ENCODE measurements around the gene FGD5.
A peak's percentile ranks its signal among the peaks of the same experiment; 100 is the strongest.

FGD5 gene

DNA sequence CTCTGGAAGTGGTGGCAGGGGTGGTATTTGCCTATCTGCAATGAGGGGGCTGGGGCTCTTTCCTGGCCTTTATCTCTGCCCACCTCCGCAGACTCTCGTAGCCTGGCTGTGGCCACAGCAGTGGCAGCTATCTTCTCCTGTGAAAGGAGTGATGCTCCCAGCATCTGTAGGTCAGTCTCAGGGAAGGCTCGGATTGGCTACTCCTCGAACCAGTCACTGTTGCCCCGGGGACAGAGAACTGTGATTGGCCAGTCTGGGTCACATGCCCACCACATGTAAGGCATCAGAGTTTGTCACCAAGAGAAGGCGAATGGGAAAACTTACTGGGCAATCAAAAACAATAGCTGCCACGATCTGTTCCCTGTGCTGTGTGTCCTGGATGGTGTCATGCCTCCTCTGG, 30.1 kb upstream of the FGD5 start:
- no peak for DNase-seq (ENCODE audit: low read depth)

DNA sequence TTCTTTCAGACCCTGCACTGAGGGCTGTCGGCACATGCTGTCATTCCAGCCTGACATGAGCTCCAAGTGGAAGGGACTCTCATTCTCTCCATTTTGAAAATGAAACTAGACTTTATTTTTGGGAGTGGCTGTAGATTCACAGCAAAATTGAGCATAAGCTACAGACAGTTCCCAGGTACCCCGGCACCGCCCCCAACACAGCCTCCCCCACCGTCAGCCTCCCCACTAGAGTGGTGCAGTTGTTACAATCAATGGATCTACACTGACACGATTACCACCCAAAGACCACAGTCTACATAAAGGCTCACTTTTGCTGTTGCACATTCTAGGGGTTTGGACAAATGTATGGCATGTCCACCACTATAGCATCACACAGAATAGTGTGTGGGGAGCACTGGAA, 29.5 kb upstream of the FGD5 start:
- no peak for DNase-seq (ENCODE audit: low read depth)

DNA sequence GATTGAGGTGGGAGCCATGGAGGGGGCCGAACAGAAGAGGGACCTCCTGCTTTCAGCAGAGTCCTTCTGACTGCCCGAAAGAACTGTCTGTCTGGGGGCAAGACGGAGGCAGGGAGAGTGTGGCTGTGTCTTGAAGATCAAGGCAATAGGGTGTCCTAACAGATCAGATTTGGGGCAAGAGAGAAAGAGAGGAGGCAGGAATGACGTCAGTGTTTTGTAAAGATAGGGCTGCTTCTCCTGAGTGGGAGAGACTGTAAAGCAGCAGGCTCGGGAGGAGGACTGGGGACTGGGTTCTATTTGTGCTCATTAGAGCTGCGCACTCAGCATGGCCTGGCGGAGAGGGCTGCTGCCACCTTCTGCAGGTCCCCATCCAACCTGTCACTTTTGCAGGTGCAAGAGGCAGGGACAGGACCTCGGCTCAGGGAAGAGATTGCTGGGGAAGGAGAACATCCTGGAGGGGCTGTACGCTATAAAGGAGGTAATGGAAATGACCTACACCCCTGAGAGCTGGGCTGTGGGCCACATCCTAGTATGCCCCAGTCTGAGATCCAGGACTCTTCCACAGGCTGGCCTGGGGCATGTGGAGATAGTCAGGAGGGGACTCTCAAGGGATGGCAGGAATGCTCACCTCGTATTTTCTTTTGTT, 29.0 kb upstream of the FGD5 start:
- DNase-seq (ENCODE audit: low read depth) = no peak

DNA sequence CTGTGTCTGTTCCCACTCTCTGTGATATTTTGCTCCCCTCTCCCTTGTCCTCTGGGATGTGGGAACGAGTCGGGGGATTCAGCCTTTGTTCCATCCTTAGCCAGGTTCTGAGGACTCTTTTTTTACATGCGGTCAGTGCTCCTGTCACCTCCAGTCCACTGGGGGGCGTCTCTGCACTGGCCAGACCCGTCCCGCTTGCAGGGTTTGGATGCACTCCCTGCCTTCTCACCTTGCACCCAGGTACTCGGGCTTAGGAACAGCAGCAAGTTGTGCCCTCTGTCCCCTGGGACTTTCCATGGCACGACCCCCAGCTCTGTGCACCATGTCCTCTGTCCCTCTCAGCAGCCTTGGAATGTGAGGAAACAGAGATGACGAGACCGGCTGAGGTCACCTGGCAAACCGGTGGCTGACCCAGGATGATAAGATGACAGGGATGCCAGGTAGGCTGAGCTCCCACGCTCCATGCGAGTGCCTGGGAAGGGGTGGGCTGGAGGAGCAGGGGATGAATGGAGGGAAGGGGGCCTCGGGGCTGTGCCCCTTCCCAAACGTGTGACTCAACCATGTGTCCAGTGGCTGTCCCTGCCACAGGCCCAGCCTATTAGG, 27.3 kb upstream of the FGD5 start:
- DNase-seq (ENCODE audit: low read depth) = peak; percentile 47

DNA sequence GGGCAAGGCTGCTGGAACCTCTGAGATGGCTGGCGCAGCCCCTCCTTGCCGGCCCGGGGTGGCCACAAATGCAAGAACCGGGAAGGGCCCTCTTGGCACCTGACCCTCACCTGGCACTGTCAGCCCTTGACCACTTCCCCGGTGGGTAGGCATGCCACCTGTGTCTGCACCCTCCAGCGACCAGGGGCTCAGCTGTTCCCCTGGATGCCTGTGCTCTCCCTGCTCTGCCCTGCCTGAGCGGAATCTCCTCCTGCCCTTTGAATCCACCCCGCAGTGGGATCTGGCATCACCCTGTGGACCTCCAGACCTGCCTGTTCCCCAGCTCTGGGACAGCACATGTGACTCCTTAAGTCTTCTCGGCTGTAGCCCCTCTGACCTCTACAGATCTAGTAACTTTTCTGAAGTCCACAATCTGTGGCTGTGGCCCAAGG, 26.1 kb upstream of the FGD5 start:
- no peak for DNase-seq (ENCODE audit: low read depth)

DNA sequence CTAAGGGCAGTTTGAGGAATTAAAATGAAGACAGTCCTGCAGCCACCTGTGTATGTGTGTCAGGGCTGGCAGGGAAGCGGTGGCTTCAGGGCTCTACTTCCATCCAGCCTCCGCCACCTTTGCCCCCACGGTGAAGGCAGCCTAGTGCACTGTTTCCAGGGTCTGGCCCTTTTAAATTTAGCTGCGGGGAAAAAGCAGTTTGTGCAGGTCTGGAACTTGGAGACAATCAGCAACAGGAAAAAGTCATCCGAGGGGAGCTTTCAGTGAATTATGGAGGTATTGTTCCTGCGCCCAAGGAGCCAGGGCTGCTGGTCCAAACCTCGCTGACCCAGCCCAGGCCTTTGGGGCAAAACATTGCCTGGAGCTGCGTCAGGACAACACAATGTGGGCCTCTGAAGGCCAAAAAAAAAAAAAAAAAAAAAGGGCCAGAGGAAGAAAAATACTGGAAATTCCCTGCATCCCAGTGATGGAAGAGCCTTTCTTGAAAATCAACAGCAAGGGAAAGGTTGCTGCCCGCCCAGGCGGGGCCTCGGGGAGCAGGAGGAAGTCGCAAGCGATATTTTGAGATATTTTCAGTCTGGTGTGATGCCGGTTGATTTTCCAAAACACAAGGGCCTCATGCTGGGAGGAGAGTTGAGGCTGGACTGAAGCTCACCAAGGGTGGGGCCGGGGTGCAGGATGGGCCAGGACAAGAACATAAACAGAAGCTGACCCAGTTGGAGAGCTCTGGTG, 25.5 kb upstream of the FGD5 start:
- DNase-seq (ENCODE audit: low read depth) = no peak

DNA sequence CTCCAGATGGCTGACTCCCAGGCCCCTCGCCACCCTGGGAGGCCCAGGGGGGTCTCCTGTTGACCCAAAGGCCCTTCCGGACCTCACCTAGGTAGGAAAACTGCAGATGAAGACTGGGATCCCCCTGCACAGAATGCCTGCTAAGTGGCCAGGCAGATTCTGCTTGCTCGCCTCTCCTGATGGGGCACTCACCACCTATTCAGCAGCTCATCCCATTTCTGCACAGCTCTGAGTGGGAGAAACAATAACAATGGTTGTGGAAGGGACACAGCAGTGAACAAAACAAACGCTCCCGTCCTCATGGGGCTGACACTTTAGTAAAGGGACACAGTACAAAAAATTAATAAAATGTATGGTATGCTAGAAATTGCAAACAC, 24.9 kb upstream of the FGD5 start:
- no peak for DNase-seq (ENCODE audit: low read depth)

DNA sequence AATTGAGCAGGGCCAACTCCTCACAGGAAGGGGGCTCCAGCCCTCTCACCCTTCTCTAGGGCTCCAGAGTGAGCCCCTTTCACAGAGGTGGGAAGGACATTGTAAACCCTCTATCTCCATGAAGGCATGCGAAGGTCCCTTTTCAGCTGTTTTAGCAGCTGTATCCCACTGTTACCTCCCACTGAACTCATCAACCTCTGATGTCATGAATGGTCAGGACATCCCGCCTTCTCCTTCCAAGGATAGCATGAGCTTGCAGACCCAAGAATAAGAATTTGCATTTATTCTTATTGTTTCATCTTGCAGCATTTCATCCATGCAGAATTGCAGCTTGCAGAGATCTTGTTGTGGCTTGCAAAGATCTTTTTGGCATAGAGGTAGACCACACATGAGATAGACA, 24.3 kb upstream of the FGD5 start:
- DNase-seq (ENCODE audit: low read depth) = no peak

DNA sequence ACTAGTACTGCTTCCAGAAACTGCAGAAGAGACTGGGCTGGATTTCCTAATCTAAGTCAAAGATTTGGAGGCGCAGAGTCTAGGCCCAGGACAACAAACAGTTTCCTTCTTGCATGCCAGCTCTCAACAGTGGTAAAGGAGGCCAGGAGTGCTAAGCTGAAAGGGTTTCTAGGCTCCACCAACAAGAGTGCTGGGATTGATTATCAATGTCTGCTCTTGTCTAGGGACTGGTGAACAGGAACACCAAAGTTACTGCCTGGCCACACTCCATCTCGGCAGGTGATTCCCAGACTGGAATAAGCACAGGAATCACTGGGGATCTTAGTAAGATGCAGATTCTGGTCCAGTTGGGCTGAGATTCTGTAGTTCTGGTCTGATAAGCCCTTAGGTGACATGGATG, 22.8 kb upstream of the FGD5 start:
- DNase-seq (ENCODE audit: low read depth) = no peak

DNA sequence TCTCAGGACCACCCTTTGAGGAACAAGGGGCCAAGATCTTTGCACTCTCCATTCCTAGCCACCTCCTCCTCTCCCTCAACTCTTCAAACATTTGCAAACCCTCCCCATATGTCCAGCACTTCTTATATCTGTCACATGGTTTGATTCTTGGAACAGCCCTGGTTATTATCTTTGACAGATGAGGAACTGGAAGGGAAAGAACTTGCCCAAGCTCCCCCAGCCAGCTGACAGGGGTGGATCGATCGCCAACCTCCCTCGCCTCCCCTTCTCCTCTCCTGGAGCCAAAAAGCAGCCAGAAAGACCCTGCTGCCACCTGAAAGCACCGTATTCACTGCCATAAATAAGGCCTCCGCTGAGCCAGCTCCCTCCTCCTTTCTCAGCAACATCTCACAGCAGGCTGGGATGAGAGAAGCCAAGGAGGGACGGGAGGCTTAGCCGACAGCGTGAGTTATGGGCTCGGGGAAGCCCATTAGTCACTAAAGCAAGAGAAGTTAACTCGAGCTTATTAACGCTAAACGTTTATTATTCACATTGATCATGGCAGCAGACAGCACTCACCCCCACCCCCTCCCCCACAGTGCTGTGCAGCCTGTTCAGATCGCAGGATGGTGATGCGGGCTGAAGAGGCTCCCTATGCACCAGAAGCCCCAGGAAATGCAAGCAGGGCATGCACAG, 22.2 kb upstream of the FGD5 start:
- no peak for DNase-seq (ENCODE audit: low read depth)

DNA sequence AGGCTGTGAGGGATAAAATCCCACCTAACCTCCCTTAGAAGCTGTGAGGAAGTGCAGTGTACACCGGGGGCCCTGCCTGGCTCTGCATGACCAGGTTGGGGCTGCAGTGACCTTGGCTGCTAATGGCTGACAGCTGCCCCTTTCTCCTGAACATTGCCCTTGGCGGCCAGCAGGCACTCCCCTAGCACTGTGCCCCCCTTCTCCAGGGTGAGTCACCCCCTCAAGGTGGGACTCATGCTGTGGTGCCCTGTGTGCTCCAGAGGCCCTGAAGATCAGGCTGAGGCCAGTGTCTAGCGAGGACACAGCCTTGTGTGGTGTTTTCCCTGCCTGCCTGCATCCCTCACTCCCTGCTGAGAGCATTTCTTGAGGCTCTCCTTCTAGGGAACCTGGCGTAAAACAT, 21.0 kb upstream of the FGD5 start:
- no peak for DNase-seq (ENCODE audit: low read depth)

DNA sequence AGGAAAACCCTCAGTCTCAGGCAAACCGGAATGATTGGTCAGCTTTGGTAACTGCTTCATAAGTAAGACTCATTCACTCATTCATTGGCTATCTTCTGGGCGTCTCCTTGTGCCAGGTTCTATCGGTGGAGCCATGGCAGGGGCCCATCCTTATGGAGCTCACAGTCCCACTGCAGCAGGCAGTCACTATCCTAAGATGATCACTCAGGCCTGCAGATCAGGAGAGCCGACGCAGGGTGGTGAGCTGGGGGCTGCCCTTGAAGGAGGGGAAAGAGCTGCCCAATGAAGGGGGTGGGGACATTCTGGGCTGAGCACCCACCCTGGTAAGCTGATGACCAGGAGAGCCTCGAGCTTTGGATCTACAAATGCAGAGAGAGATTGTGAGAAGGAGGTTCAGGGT, 20.5 kb upstream of the FGD5 start:
- DNase-seq (ENCODE audit: low read depth) = no peak

DNA sequence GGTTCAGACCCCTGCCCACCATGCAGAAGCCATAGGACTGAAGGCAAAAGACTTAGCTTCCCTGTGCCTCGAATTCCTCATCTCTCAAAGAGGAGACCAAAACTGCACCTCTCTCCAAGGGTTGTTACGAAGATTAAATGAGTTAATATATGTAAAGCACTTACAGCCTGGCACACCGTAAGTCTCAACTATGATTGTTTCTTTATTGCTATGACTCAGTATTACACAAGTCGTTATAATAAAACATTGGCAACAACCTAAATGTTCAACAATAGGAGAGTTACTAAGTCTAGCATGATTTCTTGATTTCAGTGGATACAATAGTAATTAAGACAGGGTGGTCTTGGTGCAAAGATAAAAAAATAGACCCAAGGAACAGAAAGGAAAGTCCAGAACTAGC, 19.6 kb upstream of the FGD5 start:
- no peak for DNase-seq (ENCODE audit: low read depth)

DNA sequence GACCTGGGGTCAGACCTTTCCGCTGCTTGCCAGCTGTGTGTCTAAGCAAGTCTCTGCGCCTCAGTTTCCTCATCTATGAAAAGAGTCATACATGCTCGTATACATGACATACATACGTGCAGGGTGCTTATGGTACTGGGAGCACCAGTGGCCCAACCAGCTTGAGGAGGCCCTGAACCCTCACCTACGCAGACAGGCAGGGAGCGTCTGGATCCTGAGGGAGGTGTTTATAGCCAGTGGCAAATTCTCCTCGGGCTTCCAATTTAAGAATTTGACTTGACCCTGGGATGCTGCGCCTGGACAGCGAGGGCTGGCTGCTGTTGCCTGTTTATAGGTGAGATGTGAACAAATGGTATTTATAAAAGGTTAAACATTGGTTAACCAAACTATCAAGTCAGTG, 17.7 kb upstream of the FGD5 start:
- no peak for DNase-seq (ENCODE audit: low read depth)

DNA sequence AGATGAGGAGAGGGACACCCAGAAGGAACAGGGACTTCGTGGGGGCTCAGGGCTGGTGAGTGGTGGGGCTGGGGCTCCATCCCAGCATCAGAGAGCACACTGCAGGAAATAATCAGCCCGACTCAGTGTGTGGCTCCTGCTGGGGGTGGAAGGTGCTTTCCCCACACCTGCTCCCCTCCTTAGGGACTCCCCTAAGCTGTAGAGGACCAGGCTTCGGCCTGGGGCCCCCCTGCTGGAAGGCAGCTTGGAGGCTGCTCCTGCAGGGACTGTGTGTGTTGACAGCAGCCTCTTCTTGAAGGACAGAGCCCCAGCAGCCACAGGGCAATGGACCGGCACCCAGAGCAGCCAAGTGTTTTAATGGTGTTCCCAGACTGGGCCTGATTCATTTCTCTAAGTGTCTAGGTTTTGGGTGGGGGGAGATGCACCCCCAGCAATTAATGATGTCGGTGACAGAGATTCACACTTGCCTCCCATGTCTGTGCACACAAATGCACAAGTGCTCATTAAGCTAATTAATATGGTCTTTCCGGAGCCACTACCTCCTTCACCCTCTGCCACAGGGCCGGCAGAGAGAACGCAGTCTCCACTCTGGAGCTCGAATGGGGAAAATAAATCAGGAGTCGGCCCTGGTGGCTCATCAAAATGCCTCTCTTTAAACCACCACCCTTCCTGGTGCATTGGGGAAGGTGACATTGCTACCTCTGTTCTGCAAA, 16.9 kb upstream of the FGD5 start:
- DNase-seq (ENCODE audit: low read depth) = no peak

DNA sequence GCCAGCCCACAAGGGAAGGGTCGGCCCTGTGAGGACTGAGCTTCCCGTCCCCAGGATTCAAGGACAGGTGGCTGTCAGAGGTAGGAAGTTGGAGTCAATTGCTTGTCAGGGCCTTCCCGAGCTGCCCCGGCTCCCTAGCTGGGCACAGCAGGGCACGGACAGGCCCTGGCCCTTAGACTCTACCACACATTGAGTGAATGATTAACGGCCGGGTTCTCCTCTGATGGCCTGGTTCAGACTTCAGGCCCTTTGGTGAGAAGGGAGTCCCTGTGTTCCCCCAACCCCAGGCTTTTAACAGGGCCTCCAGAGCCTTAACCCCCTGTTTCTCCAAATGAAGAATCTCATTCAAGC, 16.4 kb upstream of the FGD5 start:
- no peak for DNase-seq (ENCODE audit: low read depth)

DNA sequence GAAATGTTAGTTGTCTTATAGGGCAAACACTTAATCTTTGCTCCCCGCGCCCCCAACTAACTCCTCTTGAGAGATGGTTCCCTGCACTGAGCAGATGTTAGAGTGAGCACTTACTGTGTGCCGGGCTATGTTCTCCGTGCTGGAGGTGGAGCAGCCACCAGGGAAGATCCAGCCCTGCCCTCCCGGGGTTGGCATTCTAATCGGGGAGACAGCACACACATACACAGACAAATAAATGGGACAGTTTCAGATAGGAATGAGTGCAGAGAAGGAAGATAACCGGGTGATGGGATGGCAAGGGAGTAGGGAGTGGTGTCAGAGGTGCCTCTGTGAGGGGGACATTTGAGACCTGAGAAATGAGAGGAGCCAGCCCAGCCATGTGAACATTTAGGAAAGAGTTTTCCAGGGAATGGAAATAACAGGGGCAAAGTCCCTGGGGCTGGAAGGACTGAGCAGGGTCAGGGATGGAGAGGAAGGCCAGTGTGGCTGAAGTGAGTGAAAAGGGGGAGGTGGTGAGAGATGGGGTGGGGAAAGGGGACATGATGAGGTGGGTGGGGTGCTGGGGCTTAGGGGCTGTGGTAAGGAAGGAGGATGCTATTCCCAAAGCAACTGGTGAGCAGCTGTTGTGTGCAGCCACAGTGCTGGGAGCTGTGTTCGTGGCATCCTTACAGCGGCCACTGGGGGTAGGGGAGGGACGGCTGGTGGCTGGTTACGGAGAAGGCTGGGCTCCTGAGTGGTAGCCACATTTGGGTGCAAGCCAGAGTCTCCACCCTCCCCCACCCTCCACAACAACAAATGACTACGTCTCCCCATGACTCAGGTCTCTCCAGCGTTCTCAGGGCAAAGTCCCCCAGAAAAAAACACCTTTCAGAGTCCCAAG, 15.4 kb upstream of the FGD5 start:
- DNase-seq (ENCODE audit: low read depth) = peak; percentile 19

DNA sequence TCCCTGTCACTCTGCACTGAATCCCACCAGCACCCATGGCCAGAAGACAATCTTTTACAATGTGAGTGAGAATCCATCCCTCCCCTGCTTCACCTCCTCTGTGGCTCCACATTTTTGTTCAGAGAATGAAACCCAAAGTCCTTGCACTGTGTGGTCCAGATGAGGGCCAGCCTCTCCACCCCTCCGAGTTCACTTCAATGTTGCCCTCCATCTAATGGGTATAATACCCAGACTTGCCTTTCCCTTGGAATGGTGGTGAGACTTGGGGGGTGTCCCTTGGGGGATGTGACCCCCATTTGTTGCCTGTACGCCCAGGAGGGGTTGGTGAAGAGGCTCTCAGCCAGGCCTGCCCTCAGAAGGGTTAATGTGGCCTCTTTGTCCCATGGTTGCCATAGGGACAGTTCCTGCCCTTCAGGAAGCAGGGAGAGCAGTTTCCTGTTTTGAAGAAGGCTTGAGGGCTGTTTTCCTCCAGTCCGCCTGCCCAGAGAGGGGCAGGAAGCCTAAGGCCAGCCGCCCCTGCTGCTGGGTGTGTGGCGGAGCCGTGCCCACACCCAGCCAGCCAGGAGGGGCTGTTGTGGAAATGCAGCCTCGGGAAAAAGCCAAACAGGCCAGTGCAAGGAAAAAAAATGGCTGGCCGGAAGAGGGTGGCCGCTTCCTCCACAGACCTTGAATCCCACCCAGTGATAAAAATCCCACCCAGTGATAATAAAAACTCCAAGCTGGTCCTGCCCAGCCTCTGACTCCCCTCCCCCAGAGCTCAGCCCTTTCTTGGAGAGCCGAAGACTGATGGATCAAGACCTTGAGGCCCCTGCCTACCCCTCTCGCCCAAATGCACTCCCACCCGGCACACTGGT, 14.6 kb upstream of the FGD5 start:
- no peak for DNase-seq (ENCODE audit: low read depth)

DNA sequence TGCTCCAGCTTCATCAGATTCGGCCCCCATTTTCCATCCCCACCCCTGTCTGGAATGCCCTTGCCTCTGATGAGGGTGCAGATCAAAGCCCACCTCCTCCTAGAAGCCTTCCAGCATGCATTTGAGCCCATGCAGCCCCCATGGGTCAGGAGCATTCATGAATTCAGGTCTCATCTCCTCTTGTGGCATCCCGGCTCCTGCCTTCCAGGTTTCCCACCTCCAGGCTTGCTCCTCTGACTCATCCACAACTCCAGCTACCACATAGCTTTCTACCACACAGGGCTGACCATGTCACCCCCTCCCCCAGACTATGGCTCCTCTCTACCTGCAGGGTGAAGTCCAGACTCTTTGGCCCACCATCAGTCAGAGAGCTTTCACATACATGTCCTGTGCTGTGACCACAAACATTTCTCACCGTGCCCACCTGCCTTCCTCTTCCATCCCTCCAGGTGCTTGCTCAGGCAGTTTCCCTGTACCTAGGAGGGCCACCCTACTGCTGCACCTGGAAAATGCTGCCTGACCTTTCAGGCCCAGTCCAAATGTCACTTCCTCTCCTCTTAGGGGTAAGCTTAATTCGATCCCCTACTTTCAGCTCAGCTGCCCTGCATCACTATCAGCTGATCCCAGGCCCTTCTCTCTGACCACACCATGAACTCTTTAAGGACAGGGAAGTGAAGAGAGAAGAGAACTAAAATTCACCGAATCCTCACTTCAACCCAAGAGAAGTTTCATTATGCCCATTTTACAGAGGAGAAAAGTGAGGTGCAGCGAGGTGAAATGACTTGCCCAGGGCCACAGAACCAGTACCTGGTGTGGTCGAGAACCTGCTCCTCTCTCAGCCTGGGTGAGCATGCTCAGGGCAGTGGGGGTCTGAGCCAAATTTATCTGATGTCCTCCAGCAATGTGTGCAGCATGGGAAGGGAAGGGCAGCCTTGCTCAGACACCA, 13.7 kb upstream of the FGD5 start:
- no peak for DNase-seq (ENCODE audit: low read depth)

Measured in iris pigment epithelial cell (primary cell).